HG03558 (cell line): ENCODE results near the gene FOCAD.

Source experiments
- ATAC-seq: cut with Tn5 transposase; IDR thresholded peaks from one replicate; pipeline ENCODE4 v1.9.1; 2021; ENCODE audit warnings: moderate number of reproducible peaks; ENCODE audit not compliant: unreplicated experiment; ENCODE audit errors: extremely low read depth

The FOCAD gene

DNA sequence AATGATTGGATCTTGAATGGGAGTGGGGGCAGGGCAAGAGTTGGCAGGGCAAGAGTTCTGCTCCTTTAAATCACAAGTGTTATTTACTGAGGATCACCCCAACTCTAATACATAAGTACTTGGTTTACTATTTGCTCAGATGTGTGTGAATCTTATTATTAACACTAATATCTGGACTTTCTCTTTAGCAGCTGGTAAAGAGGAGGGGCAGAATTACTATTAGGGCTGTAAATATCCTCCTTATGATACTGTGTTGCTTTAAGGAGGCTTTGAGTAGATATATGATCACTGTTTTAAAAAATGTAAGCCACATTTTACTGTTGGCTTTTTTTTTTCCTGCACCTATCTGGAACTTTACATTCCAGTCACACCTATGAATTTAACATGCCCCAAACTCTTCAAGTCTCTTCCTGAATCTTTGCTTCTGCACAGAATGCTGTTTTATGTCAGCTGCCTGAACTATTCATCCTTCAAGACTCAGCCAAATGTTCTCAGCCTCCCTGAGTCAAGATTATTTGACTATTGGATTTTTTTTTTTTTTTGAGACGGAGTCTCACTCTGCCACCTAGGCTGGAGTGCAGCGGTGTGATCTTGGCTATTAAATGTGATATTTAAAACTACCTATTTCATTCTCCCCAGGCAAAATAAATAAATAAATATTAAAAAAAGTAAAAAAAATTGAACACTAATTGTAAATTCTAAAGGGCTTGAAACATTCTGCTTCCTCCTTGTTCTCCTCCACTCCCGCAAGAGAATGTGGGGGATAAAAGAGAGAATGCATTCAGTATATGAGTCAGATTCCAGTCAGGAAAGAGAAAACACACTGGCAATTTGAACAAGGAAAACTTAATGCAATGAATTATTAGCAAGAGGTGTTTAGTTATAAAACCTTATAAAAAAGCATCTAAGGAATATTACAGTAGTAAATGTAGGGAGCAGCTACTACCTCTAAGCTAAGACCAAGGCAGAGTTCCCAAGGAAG, 99.3 kb downstream of the FOCAD start:
- ATAC-seq: no peak

DNA sequence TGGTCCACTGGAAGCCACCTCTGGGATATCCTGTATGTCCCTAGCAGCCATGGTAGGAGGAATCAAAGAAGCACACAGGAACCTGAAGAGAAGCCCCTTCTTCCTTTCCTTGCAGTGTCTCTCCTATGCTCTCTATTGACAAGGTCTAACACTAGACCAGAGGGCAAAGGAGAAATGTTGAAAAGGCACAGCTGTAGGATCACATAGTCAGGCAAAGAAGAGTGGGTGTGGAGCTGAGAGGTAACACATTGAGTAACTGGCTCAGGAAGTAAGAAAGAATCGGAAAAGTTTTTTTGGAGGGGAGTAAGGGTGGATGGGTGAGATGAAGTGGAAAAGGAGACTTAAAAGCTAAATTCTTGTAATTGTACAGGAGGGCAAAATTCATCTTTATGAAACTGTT, 100.1 kb downstream of the FOCAD start:
- ATAC-seq: no peak

DNA sequence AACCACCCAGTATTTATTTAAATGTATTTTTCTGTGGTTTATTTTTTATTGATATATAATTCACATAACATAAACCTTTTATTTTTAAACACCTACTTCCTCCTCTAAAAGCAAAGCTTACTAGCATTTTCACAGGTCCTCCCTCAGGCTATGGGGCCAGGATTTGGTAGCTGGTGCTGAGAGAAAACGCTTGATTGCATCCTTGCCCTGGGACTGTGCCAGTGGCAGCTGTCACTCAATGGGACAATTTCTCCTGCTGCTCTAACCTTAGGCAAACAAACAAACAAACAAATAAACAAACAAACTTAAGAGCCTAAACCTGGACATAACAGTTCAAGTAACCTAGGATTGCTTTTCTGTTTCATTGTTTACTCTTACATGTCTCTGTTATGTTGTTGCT, 102.7 kb downstream of the FOCAD start:
- no peak for ATAC-seq

DNA sequence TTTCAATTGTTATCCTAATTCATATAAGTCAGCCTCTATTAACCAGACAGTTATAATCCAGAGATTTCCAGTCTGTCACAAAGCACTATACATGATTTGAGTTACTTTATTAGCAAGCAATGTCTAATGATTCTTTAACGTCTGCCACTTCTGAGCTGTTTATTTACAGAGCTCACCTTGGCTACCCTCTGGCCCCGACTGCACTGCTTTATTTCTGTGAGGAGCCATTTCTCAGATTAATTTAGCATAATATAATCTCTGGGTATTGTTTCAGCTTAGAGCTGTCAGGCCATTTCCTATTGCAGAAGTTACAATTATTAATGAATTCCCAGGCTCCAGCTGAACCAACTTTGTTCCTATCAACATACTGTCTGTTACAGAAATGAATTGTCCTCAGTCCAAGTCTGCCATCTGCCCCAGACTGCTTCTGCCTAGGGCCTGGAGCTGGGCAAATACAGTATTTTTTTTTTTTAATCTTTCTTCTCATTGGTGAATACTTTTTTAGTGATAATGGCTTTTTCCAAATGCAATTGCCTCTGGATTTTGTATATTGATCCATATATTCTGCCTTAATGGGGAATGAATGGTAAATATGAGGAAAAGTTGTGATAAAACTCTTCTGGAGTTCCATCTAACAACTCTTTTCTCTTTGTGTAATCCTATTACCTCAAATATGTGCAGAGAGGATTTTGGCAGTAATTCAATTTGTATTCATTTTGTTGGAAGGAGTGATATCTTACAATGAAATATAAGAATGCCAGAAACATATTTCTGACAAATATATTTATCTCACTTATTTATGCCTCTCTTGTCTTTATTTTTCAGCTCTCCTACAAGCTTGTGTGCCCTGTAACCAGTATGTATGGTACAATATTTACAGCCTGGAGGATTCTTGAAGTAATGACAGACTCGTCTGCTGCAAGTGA, 104.7 kb downstream of the FOCAD start:
- ATAC-seq: no peak

DNA sequence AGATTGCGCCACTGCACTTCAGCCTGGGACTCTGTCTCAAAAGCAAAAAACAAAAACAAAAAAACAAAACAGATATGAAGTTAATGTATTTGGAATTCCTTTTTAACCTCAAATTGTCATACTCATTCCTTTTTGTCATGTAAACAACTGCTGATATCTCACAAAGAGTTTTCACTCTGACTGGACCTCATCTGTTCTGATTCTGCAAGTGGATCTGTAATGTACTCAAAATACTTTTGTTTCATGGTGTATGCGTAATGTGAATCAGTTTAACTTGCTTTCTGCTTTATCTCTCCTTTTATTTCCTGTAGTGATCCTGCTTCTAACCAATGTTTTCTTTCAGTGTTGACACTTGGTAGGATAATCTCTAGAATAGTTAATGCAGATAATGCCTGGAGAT, 106.7 kb downstream of the FOCAD start:
- no peak for ATAC-seq

DNA sequence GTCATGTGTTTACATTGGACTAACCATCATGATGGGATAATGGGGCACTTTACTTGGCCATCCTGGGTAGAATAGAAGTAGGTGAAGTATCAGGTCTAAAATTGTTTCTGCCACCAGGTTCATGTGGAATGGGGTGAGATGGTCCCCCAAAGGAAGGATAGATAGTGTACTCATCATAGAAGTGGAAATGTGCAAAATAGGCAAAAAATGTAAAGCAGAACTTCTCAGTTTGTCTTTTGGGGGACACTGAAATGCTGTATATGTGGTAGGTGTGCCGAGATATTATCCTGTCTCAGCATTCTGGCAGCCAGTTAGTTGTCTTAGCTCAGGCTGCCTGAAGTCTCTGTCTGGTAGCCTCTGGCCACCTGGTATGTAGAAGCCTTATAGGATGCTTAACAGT, 107.6 kb downstream of the FOCAD start:
- no peak for ATAC-seq

DNA sequence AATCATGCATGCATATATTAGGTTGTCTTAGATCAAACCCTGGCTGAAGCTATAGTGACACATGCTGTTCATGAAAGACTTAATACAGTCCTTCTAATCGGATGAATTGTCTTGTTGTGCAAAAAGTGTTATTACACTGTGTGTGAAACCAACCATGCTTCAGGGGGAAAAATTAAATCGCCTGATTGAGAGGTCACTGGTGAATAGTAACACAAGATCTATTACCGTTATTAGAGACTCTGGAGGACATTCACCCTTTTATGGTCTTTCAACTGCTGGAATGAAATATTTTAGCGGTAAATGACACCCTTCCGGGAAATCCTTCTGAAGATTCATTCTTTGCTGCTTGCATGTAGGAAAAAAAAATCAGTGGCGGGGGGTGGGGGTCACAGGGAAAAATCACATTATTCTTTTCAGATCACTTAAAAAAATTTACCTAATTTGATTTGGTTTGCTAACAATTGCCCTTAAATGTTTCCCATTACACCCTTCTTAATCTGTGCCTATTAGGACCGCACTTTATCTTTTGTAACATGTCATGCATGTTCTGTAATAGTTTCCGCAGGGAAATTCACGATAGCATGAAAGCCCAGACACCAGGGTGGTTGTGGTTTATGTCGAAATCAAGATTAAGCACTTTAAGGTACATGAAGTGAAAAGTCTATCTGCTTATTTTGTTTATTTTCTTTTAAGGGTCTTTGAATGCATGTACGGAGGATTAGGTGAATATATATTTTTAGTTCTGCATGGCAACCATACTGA, 120.6 kb downstream of the FOCAD start:
- ATAC-seq: no peak

DNA sequence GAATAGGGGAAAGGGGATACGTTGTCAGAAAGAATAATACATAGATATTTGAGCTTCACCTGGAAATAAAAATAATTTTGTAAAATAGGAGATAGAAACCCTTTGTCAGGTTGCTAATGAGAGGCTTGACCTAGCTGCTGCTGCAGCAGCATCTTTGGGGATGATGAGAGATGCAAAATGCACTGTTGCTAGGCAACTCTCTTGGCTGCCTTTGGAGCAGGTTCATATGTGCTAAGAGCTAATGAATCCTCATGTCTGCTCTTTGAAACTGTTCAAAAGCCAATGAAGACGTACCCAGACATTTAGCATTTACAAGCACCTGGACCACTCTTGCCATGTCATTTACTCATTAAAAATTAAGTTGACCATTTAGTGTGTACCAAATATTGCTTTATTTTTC, 121.7 kb downstream of the FOCAD start:
- no peak for ATAC-seq

DNA sequence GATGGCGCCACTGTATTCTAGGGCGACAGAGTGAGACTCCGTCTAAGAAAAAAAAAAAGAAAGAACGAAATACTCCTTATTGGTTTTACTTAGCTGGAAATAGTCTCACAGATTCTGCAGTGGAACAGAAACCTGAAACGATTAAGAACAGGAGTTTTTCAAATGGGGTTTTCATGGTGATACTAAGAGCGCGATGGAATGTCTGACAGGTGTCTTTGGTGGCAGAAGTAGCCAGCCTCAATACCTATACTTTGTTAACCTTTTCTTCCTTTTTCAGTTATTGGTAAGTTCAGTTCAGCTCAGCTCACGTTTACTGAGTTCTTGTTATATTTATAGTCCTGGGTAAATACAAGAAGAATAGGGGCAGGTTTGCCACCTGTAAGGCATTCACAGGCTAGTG, 123.9 kb downstream of the FOCAD start:
- no peak for ATAC-seq

DNA sequence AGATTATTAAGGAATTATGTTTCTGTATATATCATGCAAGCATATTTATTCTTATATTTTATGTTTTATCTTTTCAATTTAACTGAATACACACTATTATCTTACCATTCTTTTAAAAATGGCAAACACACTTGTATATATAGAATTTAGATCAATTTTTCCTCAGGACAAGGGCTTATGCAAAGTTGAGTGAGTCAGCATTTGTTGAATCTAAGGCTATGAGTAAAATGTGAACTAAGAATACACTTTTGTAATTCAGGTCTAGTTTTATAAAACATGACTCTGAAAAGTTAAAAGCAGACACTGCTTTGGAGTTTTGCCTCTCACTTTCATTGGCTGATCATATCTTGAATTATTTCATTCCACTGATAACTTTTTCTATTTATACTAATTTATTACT, 127.8 kb downstream of the FOCAD start:
- no peak for ATAC-seq

DNA sequence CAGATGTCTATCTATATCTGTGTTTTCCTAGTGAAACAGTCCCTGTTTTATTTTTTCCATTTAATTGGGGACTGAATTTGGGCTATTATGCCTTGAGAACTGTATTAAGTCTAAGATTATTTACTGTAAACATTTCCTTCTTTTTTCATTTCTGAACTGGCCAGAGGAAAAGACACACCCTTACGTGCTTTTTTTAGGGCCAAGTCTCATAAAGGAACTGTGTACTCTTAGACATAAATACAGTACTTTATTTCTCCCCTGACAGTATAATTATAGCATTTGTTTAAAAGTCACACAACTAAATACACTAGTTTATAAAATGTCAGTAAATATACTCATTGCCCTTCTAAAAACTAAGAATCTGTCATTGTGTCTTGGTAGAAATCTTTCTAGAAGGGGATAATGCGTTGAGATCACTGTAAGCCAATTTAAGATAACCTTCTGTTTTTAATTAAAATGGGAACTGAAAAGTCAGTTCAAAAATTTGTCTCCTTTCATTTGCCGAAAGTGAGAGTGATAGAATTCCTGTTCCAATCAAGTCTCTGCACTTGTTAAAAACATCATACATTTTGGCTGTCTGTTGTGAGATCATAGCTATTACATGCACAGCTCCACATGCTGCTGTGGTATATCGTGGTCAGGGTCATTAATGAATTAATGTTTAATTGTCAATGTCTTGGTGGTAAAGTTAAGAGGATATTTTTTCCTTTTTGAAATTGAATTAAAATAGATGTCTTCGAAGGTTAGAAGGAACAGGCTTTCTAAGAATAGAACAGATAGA, 132.1 kb downstream of the FOCAD start:
- no peak for ATAC-seq

DNA sequence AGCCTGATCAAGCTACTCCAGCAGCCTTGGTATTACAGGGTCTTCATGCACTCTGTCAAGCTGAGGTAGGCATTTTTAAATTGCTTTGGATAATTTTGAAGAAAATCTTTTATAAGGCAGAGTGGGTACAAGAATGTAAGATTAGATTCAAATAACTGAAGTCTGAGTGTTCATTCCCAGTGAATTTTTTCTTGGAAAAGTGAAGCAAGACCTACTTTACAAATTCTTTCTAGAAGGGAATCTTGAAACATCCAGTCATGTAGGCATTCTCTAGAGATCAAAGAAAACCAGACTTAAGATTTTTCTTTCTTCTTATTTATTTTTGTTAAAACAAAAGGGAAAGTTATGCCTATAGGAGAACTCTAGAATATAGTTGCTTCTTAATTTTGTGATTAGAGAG, 139.0 kb downstream of the FOCAD start:
- ATAC-seq: no peak

DNA sequence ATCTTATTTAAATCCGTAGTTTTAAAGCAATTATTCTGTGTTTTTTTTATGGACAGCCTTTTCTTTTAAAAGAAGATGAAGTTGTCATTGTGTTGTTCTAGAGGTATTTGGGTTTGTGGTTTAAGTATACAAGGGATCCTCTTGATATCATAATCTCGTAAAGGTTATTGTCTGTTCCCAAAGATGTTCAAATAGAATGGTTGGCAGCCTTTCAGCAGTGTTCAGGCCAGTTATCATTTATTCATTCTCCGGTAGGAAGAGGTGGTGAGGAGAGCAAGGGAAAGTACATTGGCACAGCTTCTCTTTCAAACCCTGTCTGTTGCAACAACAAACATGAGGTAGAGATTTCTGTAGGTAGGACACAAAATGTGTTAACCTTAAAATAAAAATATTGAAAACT, 147.0 kb downstream of the FOCAD start:
- ATAC-seq: no peak

DNA sequence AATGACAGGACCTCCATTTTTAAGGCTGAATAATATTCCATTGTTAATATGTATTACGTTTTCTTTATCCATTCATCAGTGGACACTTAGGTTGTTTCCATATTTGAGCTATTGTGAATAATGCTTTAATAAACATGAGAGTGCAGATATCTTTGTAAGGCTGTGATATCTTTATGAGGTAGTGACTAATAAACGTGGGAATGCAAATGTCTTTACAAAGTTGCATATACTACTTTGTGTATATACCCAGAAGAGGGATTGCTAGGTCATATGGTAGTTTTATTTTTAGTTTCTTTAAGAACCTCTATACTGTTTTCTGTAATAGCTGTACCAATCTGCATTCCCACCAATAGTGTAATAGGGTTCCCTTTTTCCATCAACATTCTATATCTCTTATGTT, 148.7 kb downstream of the FOCAD start:
- no peak for ATAC-seq

DNA sequence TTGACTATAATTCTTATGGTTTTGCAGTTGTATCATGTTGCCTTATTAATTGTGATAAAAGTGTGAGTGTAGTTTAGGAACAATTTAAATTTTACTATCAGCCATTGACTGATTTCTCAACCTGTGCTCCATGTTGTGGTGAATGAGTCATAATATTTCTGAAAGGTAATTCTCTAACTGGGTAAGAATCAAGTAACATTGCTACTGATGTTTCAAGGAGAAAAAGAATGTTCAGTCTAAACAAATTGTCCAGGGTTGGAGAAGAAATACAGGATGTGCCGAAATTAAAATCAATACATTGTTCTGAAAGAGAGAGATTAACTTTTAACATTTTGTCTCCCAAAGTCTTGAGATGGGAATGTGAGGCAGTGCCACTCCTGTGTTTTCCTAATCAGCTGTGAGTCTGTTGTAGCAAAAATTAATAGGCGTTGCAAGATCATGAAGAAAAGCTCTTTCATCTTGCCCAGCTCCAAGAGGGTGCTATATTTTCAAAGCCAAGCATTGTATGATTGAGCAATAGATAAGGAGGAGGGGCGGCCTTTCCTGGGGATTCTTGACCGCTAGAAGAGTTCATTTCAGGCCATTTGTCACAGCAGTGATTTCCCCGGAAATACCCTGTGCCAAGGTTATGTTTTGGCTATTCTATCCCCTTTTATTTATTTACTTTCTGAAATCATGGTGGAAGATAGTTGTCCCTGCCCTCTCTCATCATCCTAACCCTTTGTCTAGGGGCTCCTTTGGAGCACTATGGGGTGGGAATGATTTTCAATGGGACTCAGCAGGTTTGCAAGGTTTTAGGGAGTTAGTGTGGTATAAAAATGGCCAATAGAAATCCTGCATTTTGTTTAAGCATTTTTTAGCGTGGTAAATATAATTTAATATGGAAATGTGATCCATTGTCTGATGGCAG, 151.6 kb downstream of the FOCAD start:
- ATAC-seq: no peak

DNA sequence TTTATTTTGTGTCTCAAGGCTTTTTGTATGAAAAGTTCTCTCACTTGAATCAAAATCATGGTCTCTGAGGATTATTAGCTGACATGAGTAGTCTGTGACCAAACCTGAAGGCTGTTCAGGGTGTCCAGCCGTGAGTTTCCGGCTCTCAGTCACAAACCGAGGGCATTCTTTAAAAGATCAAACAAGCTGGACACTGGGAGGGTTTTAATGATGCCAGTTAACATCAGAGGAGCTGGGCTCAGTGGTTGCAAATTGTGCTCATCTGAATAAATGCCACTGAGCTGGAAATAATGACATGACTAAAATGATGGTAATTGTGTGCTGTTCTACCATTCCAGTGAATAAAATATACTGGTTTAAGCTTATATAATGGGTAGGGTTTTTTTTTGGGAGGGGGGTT, 153.1 kb downstream of the FOCAD start:
- ATAC-seq: no peak

DNA sequence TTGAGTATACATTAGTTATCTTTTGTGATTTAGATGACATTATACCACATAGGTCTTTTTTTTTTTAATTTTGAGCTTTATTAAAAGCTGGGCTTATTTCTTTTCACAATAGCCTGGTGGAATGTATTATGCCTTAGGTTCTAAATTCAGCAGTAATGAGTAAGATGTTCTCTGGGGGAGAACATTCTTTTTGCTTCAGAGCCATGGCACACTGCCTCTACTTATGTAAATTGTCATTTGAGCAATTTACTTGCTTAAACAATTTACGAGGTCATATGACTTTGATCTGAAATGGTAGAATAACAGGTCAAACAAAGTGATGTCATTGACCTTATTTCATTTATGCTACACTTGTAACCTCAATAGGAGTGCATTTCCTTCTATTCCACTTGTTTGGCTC, 154.2 kb downstream of the FOCAD start:
- ATAC-seq: no peak

DNA sequence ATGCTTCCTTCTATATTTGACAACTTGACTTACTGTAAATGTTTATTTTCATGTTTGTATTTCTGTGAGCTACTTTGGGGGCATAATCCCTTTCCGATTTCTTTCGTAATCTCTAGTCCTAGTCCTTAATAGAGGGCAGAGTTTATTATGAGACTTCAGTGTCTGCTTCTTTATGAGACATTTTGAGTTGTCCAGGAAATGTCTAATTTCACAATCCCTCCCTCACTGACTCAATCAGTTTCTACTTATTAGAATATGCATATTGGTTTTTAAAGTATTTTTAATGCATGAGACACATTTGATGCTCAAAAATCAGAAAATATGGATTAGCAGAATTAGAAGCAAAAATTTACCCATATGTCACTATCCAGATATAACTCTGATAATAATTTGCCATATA, 160.9 kb downstream of the FOCAD start:
- no peak for ATAC-seq

DNA sequence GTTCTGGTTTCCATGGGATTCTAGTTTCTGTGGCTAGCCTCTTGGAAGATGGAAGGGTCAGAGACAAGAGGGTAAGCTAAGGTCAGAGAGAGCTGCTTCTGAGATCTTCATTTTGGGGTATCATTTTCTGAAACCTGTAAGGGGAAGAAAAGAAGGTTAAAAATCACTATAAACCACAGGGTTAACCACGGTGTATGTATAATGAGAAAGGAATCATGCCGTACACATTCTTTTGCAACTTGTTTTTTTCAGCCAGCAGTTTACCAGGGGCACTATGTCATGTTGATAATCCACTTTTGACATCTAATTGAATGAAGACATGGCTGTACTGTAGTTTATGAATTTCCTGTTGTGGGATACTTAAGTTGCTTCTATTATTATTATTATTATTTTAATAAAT, 164.4 kb downstream of the FOCAD start:
- no peak for ATAC-seq
